ENCODE results near the gene EVPL.

Gene EVPL

DNA sequence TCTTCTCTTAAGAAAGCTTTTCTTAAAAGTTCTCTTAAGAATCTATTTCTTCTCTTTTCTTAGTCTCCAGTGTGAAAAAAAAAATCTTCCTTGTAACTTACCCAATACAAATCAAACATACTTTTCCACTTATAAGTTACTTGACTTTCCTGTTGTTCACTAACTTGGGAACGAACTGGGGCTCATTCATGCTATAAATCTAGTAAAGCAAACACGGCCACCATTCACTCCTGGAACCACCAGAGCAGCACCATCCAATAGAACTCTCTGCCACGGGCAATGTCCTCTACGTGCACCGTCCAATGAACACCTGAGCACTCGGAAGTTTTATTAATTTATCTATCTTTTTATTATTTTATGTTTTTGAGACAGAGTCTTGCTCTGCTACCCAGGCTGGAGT is 24.5 kb upstream of the EVPL start:
- no peak for DNase-seq (ENCODE audit: low read depth)
- H3K4me3 ChIP-seq (ENCODE audit: control insufficient read depth, low read depth, low read length) = no peak overlapping the region
- no peak for TF ChIP-seq CTCF (conservative IDR thresholded peaks at IDR 0.05; ENCODE audit: control insufficient read depth, insufficient read depth, low read depth, low read length)

DNA sequence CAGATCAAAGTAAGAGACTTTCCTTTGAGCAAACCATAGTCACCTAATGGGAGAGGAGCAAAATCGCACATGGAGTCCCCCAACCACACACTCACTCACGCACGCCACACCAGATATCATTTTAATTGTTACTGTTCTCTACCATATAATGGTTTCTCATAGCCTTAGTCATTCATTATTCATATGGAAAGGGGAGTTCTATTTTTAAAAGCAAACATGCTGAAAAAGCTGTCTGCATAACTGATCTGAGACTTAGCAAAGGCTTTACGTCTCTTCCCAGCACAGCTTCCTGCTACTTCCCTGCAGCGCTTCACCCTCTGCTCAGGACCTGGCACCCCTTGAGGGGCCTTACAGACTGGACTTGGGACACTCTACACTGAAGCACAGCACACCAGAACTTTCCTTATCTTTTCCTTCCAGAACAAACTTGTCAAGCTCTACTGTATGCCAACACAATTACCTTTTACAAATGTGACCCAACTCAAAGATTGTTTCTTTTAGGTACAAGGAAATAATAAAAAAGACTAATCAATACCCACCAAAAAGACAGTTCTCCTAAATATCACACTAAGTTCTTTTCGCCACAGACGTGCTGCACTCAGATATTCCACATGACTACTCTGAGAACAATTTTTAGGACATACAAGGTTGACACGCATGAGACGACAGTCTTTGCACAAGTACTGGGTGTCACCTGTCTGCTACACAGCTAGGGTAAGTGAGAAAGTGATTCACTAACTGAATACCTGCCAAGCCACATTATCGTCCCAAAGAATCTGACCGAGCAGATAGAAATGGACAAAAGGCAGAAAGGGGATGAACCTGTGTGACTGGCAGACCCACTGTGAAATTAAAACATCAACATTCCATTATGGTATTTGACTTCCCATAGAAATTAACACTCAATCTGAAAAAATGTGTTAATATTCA is 23.7 kb upstream of the EVPL start:
- no peak for DNase-seq (ENCODE audit: low read depth)
- no peak overlapping the region for H3K4me3 ChIP-seq (ENCODE audit: control insufficient read depth, low read depth, low read length)
- TF ChIP-seq CTCF (conservative IDR thresholded peaks at IDR 0.05; ENCODE audit: control insufficient read depth, insufficient read depth, low read depth, low read length) = no peak

DNA sequence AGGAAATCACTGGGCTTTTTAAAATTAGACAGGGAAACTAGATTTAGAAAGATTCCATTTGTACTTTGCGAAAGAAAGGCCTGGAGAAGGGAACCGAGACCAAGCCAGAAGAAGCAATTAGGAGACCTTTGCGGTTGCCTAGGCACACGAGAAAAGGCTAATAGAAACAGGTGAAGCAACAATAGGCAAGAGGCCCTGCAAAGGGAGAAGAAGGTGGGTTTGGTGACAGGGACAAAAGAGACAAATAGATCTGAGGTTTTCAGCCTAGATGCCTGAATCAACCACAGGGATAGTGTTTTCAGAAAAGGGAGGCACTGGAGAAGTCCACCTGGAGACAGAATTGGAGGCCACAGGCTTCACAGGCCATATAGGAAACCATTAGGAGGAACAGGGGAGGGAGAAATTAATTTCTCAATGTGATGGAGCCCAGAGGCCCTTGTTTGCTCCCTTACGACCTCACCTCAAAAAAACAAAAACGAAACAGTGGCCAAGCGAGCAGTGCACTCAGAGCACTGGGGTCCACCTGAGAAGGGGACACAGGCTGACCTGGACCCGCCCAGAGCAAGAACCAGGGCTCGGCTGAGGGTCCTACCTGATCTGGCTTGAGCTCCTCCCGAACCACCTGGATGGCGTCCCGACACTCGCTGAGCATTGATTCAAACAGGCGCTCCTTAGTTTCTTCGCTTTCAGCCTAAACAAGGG is 22.9 kb upstream of the EVPL start:
- DNase-seq (ENCODE audit: low read depth) = no peak
- H3K4me3 ChIP-seq (ENCODE audit: control insufficient read depth, low read depth, low read length) = no peak overlapping the region
- no peak for TF ChIP-seq CTCF (conservative IDR thresholded peaks at IDR 0.05; ENCODE audit: control insufficient read depth, insufficient read depth, low read depth, low read length)

- no peak for DNase-seq (ENCODE audit: low read depth)
- no peak for TF ChIP-seq CTCF (conservative IDR thresholded peaks at IDR 0.05; ENCODE audit: control insufficient read depth, insufficient read depth, low read depth, low read length)
- H3K4me3 ChIP-seq (ENCODE audit: control insufficient read depth, low read depth, low read length) = no peak overlapping the region
Measured at GRCh38 chr17:76049239-76049638, 22.1 kb upstream of the EVPL start.

DNA sequence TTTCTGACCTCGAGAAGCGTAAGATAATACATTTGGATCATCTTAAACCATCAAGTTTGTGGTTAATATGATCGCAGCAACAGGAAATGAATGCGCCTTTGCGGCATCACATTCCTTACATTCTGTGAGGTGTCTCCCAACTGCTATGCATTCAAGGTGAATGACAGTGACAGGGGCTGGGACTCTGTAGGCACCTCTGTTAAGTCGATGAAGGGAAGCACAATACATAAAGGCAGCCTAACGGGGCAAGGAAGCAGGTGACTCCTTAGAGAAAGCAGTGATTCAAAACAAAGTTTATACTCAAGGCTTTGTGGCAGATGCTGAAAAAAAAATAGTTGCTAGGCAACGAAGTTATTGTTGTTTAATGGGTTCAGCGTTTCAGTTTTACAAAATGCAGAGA is 21.6 kb upstream of the EVPL start:
- DNase-seq (ENCODE audit: low read depth) = no peak
- no peak for TF ChIP-seq CTCF (conservative IDR thresholded peaks at IDR 0.05; ENCODE audit: control insufficient read depth, insufficient read depth, low read depth, low read length)
- no peak overlapping the region for H3K4me3 ChIP-seq (ENCODE audit: control insufficient read depth, low read depth, low read length)

GRCh38 chr17:76048025-76048605 is 21.0 kb upstream of the EVPL start:
- no peak for DNase-seq (ENCODE audit: low read depth)
- no peak overlapping the region for H3K4me3 ChIP-seq (ENCODE audit: control insufficient read depth, low read depth, low read length)
- TF ChIP-seq CTCF (conservative IDR thresholded peaks at IDR 0.05; ENCODE audit: control insufficient read depth, insufficient read depth, low read depth, low read length) = no peak
